Activated CD4-positive, alpha-beta T cell treated with anti-CD3 and anti-CD28 coated beads, Interleukin-2, amount 10 ng/mL, durations not matched to agents 24 days and 14 days (primary cell): Measurements from ENCODE around the gene GALNT2. TPM values are rescaled to one million over a fixed set of nuclear protein-coding genes. Genes with fewer than 3 reads are reported as not detected.

Experiments used
- DNase-seq: peaks from one replicate; pipeline ENCODE4 v3.0.0; 2022
- H3K27ac Mint-ChIP-seq: one replicate; pipeline ENCODE4 v1.8.0; 2022; ENCODE audit warnings: mild to moderate bottlenecking, mixed read lengths
- H3K27me3 Mint-ChIP-seq: one replicate; pipeline ENCODE4 v1.8.0; 2022; ENCODE audit warnings: mixed read lengths
- H3K36me3 Mint-ChIP-seq: one replicate; pipeline ENCODE4 v1.8.0; 2022; ENCODE audit warnings: low read depth, mild to moderate bottlenecking, mixed read lengths
- H3K4me1 Mint-ChIP-seq: one replicate; pipeline ENCODE4 v1.8.0; 2021; ENCODE audit warnings: mixed read lengths
- H3K4me3 Mint-ChIP-seq: one replicate; pipeline ENCODE4 v1.8.0; 2022; ENCODE audit warnings: mild to moderate bottlenecking, moderate library complexity, mixed read lengths
- H3K9me3 Mint-ChIP-seq: one replicate; pipeline ENCODE4 v1.8.0; 2021; ENCODE audit warnings: mixed read lengths
- intact Hi-C: fragments of 100-400 bp; cut with micrococcal nuclease; formaldehyde crosslinking; loops from one replicate; pipeline ENCODE4 v1.15.1; 2023
- total RNA-seq: library from RNA; stranded (reverse); gene quantifications from 2 replicates; pipeline ENCODE4 v1.2.3, GENCODE V29; 2022

GALNT2 gene
- total RNA-seq, 1 donor from 2014 or later, result 72.4 TPM

GRCh38 chr1:230040440-230040839 is 26.6 kb upstream of the GALNT2 start:
- no peaks in the 10 kb centered on the region for H3K36me3 Mint-ChIP-seq
- H3K27ac Mint-ChIP-seq, result no peak overlapping the region
- H3K27me3 Mint-ChIP-seq, result peaks cover 29% of the 10 kb centered on the region
- intact Hi-C loops, result no loop called here
- H3K4me1 Mint-ChIP-seq, result peaks cover 2% of the 10 kb centered on the region
- DNase-seq, result no peak
- H3K4me3 Mint-ChIP-seq, result no peak overlapping the region
- peaks cover 7% of the 10 kb centered on the region for H3K9me3 Mint-ChIP-seq

- Mint-ChIP-seq H3K27ac (no peak overlapping the region), H3K4me1 (no peaks in the 10 kb centered on the region), H3K27me3 (peaks cover 20% of the 10 kb centered on the region), H3K9me3 (no peaks in the 10 kb centered on the region), H3K36me3 (no peaks in the 10 kb centered on the region), H3K4me3 (no peak overlapping the region)
- intact Hi-C loops, result no loop called here
- DNase-seq, result no peak
Measured at GRCh38 chr1:230043081-230043480, 24.0 kb upstream of the GALNT2 start.

- Mint-ChIP-seq H3K27me3 (peaks cover 19% of the 10 kb centered on the region), H3K36me3 (no peaks in the 10 kb centered on the region), H3K27ac (no peak overlapping the region), H3K4me1 (no peaks in the 10 kb centered on the region), H3K4me3 (no peak overlapping the region), H3K9me3 (no peaks in the 10 kb centered on the region)
- intact Hi-C loops, result no loop called here
- no peak for DNase-seq
Measured at GRCh38 chr1:230044729-230045128, 22.3 kb upstream of the GALNT2 start.

GRCh38 chr1:230047114-230047865 is 19.7 kb upstream of the GALNT2 start:
- H3K4me3 Mint-ChIP-seq, result no peak overlapping the region
- H3K9me3 Mint-ChIP-seq, result no peaks in the 10 kb centered on the region
- intact Hi-C loops, result no loop called here
- H3K27me3 Mint-ChIP-seq, result peaks cover 12% of the 10 kb centered on the region
- no peaks in the 10 kb centered on the region for H3K36me3 Mint-ChIP-seq
- peaks cover 4% of the 10 kb centered on the region for H3K4me1 Mint-ChIP-seq
- DNase-seq, result no peak
- no peak overlapping the region for H3K27ac Mint-ChIP-seq

GRCh38 chr1:230048322-230048721 is 18.7 kb upstream of the GALNT2 start:
- peaks cover 10% of the 10 kb centered on the region for H3K27me3 Mint-ChIP-seq
- no peaks in the 10 kb centered on the region for H3K36me3 Mint-ChIP-seq
- intact Hi-C loops, result no loop called here
- no peak for DNase-seq
- H3K4me3 Mint-ChIP-seq, result no peak overlapping the region
- peaks cover 4% of the 10 kb centered on the region for H3K4me1 Mint-ChIP-seq
- no peak overlapping the region for H3K27ac Mint-ChIP-seq
- no peaks in the 10 kb centered on the region for H3K9me3 Mint-ChIP-seq

GRCh38 chr1:230048922-230049321 is 18.1 kb upstream of the GALNT2 start:
- peaks cover 7% of the 10 kb centered on the region for H3K27me3 Mint-ChIP-seq
- no peaks in the 10 kb centered on the region for H3K36me3 Mint-ChIP-seq
- peaks cover 4% of the 10 kb centered on the region for H3K4me1 Mint-ChIP-seq
- no peaks in the 10 kb centered on the region for H3K9me3 Mint-ChIP-seq
- intact Hi-C loops, result no loop called here
- no peak overlapping the region for H3K27ac Mint-ChIP-seq
- H3K4me3 Mint-ChIP-seq, result no peak overlapping the region
- no peak for DNase-seq

- intact Hi-C loops, result no loop called here
- peaks cover 4% of the 10 kb centered on the region for H3K4me1 Mint-ChIP-seq
- H3K27me3 Mint-ChIP-seq, result peaks cover 11% of the 10 kb centered on the region
Measured at GRCh38 chr1:230049731-230050130, 17.3 kb upstream of the GALNT2 start.

GRCh38 chr1:230050973-230051735 is 15.9 kb upstream of the GALNT2 start:
- H3K27ac Mint-ChIP-seq, result no peak overlapping the region
- no peak for DNase-seq
- no peak overlapping the region for H3K4me3 Mint-ChIP-seq
- no peaks in the 10 kb centered on the region for H3K9me3 Mint-ChIP-seq
- intact Hi-C loops, result no loop called here
- H3K27me3 Mint-ChIP-seq, result peaks cover 11% of the 10 kb centered on the region
- peaks cover 4% of the 10 kb centered on the region for H3K4me1 Mint-ChIP-seq
- H3K36me3 Mint-ChIP-seq, result no peaks in the 10 kb centered on the region

More at GRCh38 chr1:230049731-230050130, 17.3 kb upstream of the GALNT2 start:
- no peak for DNase-seq
- Mint-ChIP-seq H3K4me3 (no peak overlapping the region), H3K9me3 (no peaks in the 10 kb centered on the region), H3K27ac (no peak overlapping the region), H3K36me3 (no peaks in the 10 kb centered on the region)

- no peaks in the 10 kb centered on the region for H3K9me3 Mint-ChIP-seq
- H3K4me3 Mint-ChIP-seq, result no peak overlapping the region
- H3K4me1 Mint-ChIP-seq, result peaks cover 4% of the 10 kb centered on the region
- H3K36me3 Mint-ChIP-seq, result no peaks in the 10 kb centered on the region
- intact Hi-C loops, result no loop called here
- DNase-seq, result no peak
- no peak overlapping the region for H3K27ac Mint-ChIP-seq
- peaks cover 13% of the 10 kb centered on the region for H3K27me3 Mint-ChIP-seq
Measured at GRCh38 chr1:230052018-230052417, 15.0 kb upstream of the GALNT2 start.

- Mint-ChIP-seq H3K27ac (no peak overlapping the region), H3K4me3 (no peak overlapping the region), H3K27me3 (peaks cover 15% of the 10 kb centered on the region), H3K9me3 (no peaks in the 10 kb centered on the region), H3K4me1 (peaks cover 7% of the 10 kb centered on the region), H3K36me3 (no peaks in the 10 kb centered on the region)
- DNase-seq, result no peak
- intact Hi-C loops, result no loop called here
Measured at GRCh38 chr1:230052665-230053064, 14.4 kb upstream of the GALNT2 start.

GRCh38 chr1:230054092-230054749 is 12.8 kb upstream of the GALNT2 start:
- peaks cover 7% of the 10 kb centered on the region for H3K4me1 Mint-ChIP-seq
- H3K27ac Mint-ChIP-seq, result no peak overlapping the region
- H3K36me3 Mint-ChIP-seq, result no peaks in the 10 kb centered on the region
- DNase-seq, result no peak
- intact Hi-C loops, result no loop called here
- H3K9me3 Mint-ChIP-seq, result no peaks in the 10 kb centered on the region
- H3K4me3 Mint-ChIP-seq, result no peak overlapping the region
- H3K27me3 Mint-ChIP-seq, result peaks cover 14% of the 10 kb centered on the region

- H3K4me3 Mint-ChIP-seq, result no peak overlapping the region
- peaks cover 4% of the 10 kb centered on the region for H3K4me1 Mint-ChIP-seq
- DNase-seq, result no peak
- H3K27me3 Mint-ChIP-seq, result peaks cover 24% of the 10 kb centered on the region
- intact Hi-C loops, result no loop called here
- H3K9me3 Mint-ChIP-seq, result peaks cover 4% of the 10 kb centered on the region
- H3K27ac Mint-ChIP-seq, result no peak overlapping the region
- H3K36me3 Mint-ChIP-seq, result no peaks in the 10 kb centered on the region
Measured at GRCh38 chr1:230056098-230056497, 10.9 kb upstream of the GALNT2 start.

- Mint-ChIP-seq H3K27me3 (peaks cover 26% of the 10 kb centered on the region), H3K4me3 (no peak overlapping the region), H3K4me1 (peaks cover 3% of the 10 kb centered on the region), H3K9me3 (peaks cover 5% of the 10 kb centered on the region), H3K27ac (no peak overlapping the region), H3K36me3 (no peaks in the 10 kb centered on the region)
- intact Hi-C loops, result no loop called here
- DNase-seq, result no peak
Measured at GRCh38 chr1:230057100-230057499, 9.9 kb upstream of the GALNT2 start.
